Smooth muscle cell (in vitro differentiated cells): Measurements from ENCODE around the gene ADAMTS6. TPM values are rescaled to one million over a fixed set of nuclear protein-coding genes. Genes with fewer than 3 reads are reported as not detected.
A peak's percentile ranks its signal among the peaks of the same experiment; 100 is the strongest.

Source experiments
- DNase-seq: peaks from one replicate; lab custom pipeline; 2025; ENCODE audit not compliant: unreplicated experiment; lab: John Stamatoyannopoulos, UW
- H2AFZ ChIP-seq: fragments of 200-600 bp; sonication (generic); 2 replicates; pipeline ENCODE4 v1.6.0; 2016; ENCODE audit warnings: antibody characterized with exemption, low read depth, mild to moderate bottlenecking
- H3F3A ChIP-seq: fragments of 200-600 bp; sonication (generic); 2 replicates; pipeline ENCODE4 v1.6.0; 2017; ENCODE audit warnings: antibody characterized with exemption, low read depth
- H3K27ac ChIP-seq: fragments of 200-600 bp; sonication (generic); 2 replicates; pipeline ENCODE4 v1.5.1; 2016; ENCODE audit warnings: low read depth, mild to moderate bottlenecking
- H3K27me3 ChIP-seq: fragments of 200-600 bp; sonication (generic); 2 replicates; pipeline ENCODE4 v1.6.1; 2016; ENCODE audit warnings: low read depth, mild to moderate bottlenecking
- H3K36me3 ChIP-seq: fragments of 200-600 bp; sonication (generic); 2 replicates; pipeline ENCODE4 v1.5.1; 2016; ENCODE audit warnings: low read depth
- H3K4me1 ChIP-seq: fragments of 200-600 bp; sonication (generic); 2 replicates; pipeline ENCODE4 v1.5.1; 2016; ENCODE audit warnings: low read depth
- H3K4me2 ChIP-seq: fragments of 200-600 bp; sonication (generic); 2 replicates; pipeline ENCODE4 v1.6.0; 2016; ENCODE audit warnings: mild to moderate bottlenecking
- H3K4me3 ChIP-seq: fragments of 200-600 bp; sonication (generic); 2 replicates; pipeline ENCODE4 v1.5.1; 2016; ENCODE audit warnings: mild to moderate bottlenecking
- H3K79me2 ChIP-seq: fragments of 200-600 bp; sonication (generic); 2 replicates; pipeline ENCODE4 v1.6.0; 2016; ENCODE audit warnings: low read depth, mild to moderate bottlenecking
- H3K9ac ChIP-seq: fragments of 200-600 bp; sonication (generic); 2 replicates; pipeline ENCODE4 v1.6.0; 2016; ENCODE audit warnings: low read depth
- H3K9me3 ChIP-seq: fragments of 200-600 bp; sonication (generic); replicated peaks from 2 replicates; pipeline ENCODE4 v1.5.1; 2016; ENCODE audit warnings: low read depth
- H4K20me1 ChIP-seq: fragments of 200-600 bp; sonication (generic); 2 replicates; pipeline ENCODE4 v1.6.0; 2016; ENCODE audit warnings: low read depth
- WGBS: methylation state at CpG from one replicate; pipeline ENCODE4 v1.1.7; 2016; ENCODE audit warnings: low lambda C conversion rate; 5-methylcytosine and 5-hydroxymethylcytosine counted together
- polyA plus RNA-seq: library from polyadenylated mRNA; unstranded; fragments of >200 nt; fragmentation: Nextera tagmentation; extraction: Ambion mirVana; gene quantifications from 2 replicates; pipeline ENCODE4 v1.2.1, GENCODE V29; 2016
- total RNA-seq: library from RNA; depleted of rRNA; stranded (reverse); fragments of >200 nt; gene quantifications from 2 replicates; pipeline ENCODE4 v1.2.3, GENCODE V29; 2014
- TF ChIP-seq, protein P1 (sequence below): fragments of 200-600 bp; sonication (generic); IDR thresholded peaks from 2 replicates; pipeline ENCODE4 v1.5.1; 2017; ENCODE audit warnings: borderline replicate concordance, mild to moderate bottlenecking, antibody characterized with exemption; ENCODE audit not compliant: insufficient read depth, poor library complexity, severe bottlenecking

Gene ADAMTS6
- total and polyA plus RNA-seq, 2 experiments from 2014 or later = 5.9 to 111 TPM

DNA sequence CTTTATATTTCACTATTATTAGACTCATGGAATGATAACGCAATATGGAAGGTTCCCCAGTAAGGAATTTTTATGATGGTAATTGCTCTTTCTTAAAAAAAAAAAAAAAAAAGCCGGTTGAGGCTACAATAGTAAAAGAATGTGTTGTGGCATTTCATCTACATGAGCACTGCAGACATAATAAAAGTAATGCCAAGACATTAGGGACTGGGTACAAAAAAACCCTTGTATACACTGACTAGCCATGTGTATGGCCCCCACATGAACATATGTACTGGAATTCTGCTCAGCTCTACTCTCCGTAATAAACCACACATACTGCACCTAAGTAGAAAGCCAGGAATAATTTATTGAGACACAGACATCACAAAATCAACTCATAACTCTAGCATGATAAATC is 218.4 kb downstream of the ADAMTS6 start:
- Histone ChIP-seq H3K9ac (no peak overlapping the region), H3K36me3 (peaks cover 5% of the 10 kb centered on the region), H2AFZ (no peak overlapping the region), H3K27me3 (no peaks in the 10 kb centered on the region), H3K4me3 (no peak overlapping the region), H3K79me2 (no peaks in the 10 kb centered on the region), H3K27ac (no peak overlapping the region), H3F3A (peaks cover 11% of the 10 kb centered on the region), H4K20me1 (no peaks in the 10 kb centered on the region), H3K4me1 (peaks cover 14% of the 10 kb centered on the region), H3K4me2 (peak overlapping the region; percentile 64), H3K9me3 (no peaks in the 10 kb centered on the region)
- 78% methylated on average over 3 of the region's 3 CpGs for WGBS
- TF ChIP-seq, protein P1, sequence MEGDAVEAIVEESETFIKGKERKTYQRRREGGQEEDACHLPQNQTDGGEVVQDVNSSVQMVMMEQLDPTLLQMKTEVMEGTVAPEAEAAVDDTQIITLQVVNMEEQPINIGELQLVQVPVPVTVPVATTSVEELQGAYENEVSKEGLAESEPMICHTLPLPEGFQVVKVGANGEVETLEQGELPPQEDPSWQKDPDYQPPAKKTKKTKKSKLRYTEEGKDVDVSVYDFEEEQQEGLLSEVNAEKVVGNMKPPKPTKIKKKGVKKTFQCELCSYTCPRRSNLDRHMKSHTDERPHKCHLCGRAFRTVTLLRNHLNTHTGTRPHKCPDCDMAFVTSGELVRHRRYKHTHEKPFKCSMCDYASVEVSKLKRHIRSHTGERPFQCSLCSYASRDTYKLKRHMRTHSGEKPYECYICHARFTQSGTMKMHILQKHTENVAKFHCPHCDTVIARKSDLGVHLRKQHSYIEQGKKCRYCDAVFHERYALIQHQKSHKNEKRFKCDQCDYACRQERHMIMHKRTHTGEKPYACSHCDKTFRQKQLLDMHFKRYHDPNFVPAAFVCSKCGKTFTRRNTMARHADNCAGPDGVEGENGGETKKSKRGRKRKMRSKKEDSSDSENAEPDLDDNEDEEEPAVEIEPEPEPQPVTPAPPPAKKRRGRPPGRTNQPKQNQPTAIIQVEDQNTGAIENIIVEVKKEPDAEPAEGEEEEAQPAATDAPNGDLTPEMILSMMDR = no peak
- no peak for DNase-seq

DNA sequence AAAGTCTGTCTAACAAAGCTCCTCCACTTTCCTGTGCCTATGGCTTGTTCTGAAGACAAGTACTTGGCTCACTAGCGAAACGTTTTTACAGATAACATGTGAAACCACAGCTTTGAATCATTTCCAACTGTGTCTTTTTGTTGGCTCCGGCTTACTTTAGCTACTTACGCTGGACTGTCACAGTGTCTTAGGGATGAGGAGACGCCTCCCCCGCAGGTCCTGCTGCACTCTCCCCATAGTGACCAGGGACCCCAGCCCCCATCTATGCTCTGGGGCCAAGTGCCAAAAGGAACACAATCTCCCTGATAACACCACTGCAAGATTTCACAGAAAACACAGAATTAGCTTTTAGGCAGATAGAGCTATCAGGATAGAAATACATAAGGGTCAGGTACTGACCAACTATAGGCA is 219.1 kb downstream of the ADAMTS6 start:
- Histone ChIP-seq H3K4me2 (peak overlapping the region; percentile 64), H3K79me2 (no peaks in the 10 kb centered on the region), H3K9ac (no peak overlapping the region), H3K9me3 (no peaks in the 10 kb centered on the region), H3K4me1 (peaks cover 14% of the 10 kb centered on the region), H2AFZ (no peak overlapping the region), H4K20me1 (no peaks in the 10 kb centered on the region), H3K27ac (no peak overlapping the region), H3K4me3 (no peak overlapping the region), H3K36me3 (peaks cover 5% of the 10 kb centered on the region), H3K27me3 (no peaks in the 10 kb centered on the region), H3F3A (peaks cover 11% of the 10 kb centered on the region)
- no peak for DNase-seq
- TF ChIP-seq, protein P1 = no peak
- 26% methylated on average over 6 of the region's 6 CpGs for WGBS

DNA sequence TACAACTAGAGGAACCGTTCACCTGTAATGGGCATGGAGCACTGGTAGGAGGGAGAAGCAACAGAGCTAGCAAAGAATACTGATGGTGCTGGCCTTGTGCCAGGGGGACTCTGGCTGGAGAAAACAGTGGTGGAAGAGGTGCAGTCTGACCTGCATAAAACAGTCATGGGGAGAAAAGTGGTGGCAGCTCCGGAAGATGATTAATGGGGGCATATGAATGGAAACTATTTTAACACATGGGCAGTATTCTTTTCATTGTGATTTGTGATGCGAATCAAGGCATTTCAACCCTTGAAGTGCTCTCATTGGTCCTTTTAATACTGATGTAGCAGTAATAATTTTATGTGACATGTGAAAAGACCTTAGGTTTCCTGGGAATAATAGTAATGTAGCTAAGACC is 219.6 kb downstream of the ADAMTS6 start:
- peaks cover 11% of the 10 kb centered on the region for H3F3A ChIP-seq
- no peak overlapping the region for H3K27ac ChIP-seq
- H3K27me3 ChIP-seq = no peaks in the 10 kb centered on the region
- no peak overlapping the region for H2AFZ ChIP-seq
- H4K20me1 ChIP-seq = no peaks in the 10 kb centered on the region
- no peak for DNase-seq
- no peak overlapping the region for H3K4me3 ChIP-seq
- no peaks in the 10 kb centered on the region for H3K79me2 ChIP-seq
- whole genome bisulfite sequencing = 94% methylated on average over 3 of the region's 3 CpGs
- peaks cover 14% of the 10 kb centered on the region for H3K4me1 ChIP-seq
- TF ChIP-seq, protein P1 = no peak
- H3K9ac ChIP-seq = no peak overlapping the region
- no peaks in the 10 kb centered on the region for H3K9me3 ChIP-seq
- H3K36me3 ChIP-seq = peaks cover 5% of the 10 kb centered on the region
- peak overlapping the region; percentile 64 for H3K4me2 ChIP-seq

DNA sequence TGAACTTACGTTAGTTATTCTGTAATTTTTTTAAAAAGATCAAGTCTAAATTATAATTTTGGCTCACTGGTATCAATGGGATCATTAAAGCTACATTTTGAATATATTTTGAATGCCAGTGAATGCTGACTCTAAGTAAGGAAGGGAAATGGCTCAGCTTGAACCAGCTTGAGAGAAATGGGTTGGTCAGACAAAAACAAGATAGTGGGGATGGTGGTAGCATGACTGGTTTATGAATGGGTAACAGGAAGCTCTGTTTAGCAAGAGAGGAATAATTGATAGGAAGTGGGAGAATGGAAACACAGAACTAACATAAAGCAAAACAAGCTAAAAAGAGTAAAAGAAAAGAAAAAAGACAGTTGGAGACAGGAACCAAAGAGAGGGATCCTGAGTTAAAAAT is 220.2 kb downstream of the ADAMTS6 start:
- peaks cover 14% of the 10 kb centered on the region for H3K4me1 ChIP-seq
- DNase-seq = no peak

More for the DNA sequence above, 220.2 kb downstream of the ADAMTS6 start:
- H2AFZ ChIP-seq = no peak overlapping the region
- no peaks in the 10 kb centered on the region for H3K27me3 ChIP-seq
- H3K36me3 ChIP-seq = peaks cover 5% of the 10 kb centered on the region
- H4K20me1 ChIP-seq = no peaks in the 10 kb centered on the region
- H3K27ac ChIP-seq = no peak overlapping the region
- TF ChIP-seq, protein P1 = no peak
- H3K9me3 ChIP-seq = no peaks in the 10 kb centered on the region
- no peak overlapping the region for H3K4me2 ChIP-seq
- no peak overlapping the region for H3K4me3 ChIP-seq
- no peak overlapping the region for H3K9ac ChIP-seq
- H3F3A ChIP-seq = peaks cover 11% of the 10 kb centered on the region
- 93% methylated on average over 1 of the region's 1 CpG for WGBS
- H3K79me2 ChIP-seq = no peaks in the 10 kb centered on the region
